Ascending aorta (tissue), 2 donors: ENCODE measurements around the gene SLC30A7. TPM values are rescaled to one million over a fixed set of nuclear protein-coding genes. Genes with fewer than 3 reads are reported as not detected.

ENCODE experiments used
- DNase-seq, 2 donors: peaks; one replicate each; pipeline ENCODE4 v3.0.0-alpha.2; 2019; ENCODE audit warnings: low spot score in 2 of 2
- H3K27ac ChIP-seq, 2 donors: fragments of 200-600 bp; sonication (generic); one replicate each; pipeline ENCODE4 v1.5.1; 2016 to 2017; ENCODE audit warnings: mild to moderate bottlenecking in 1 of 2
- H3K27me3 ChIP-seq: fragments of 200-600 bp; sonication (generic); one replicate; pipeline ENCODE4 v1.5.1; 2017
- H3K36me3 ChIP-seq, 2 donors: fragments of 200-600 bp; sonication (generic); one replicate each; pipeline ENCODE4 v1.5.1; 2016
- H3K4me1 ChIP-seq, 2 donors: fragments of 200-600 bp; sonication (generic); one replicate each; pipeline ENCODE4 v1.5.1; 2016 to 2017; ENCODE audit warnings: mild to moderate bottlenecking in 1 of 2
- H3K4me3 ChIP-seq, 2 donors: fragments of 200-600 bp; sonication (generic); one replicate each; pipeline ENCODE4 v1.5.1; 2016 to 2017; ENCODE audit warnings: mild to moderate bottlenecking in 1 of 2
- H3K9me3 ChIP-seq, 2 donors: fragments of 200-600 bp; sonication (generic); one replicate each; pipeline ENCODE4 v1.5.1; 2016
- CTCF ChIP-seq, 3 experiments: fragments of 200-600 bp in 2 of 3; fragments of 450-650 bp in 1 of 3; sonication (generic) in 2 of 3; IDR thresholded peaks; one replicate each; pipeline ENCODE4 v1.5.1; 2016 to 2019; ENCODE audit warnings: antibody characterized with exemption in 3 of 3, mild to moderate bottlenecking in 1 of 3, moderate library complexity in 1 of 3
- intact Hi-C: fragments of 100-400 bp; cut with DNase I; formaldehyde crosslinking; loops from one replicate; pipeline ENCODE4 v1.15.1; 2023
- total RNA-seq: library from RNA; depleted of rRNA; stranded (reverse); fragments of >200 nt; gene quantifications from one replicate; pipeline ENCODE4 v1.1.0, GENCODE V29; 2016

The SLC30A7 gene
- total RNA-seq, 1 donor from 2014 or later: 12.1 TPM

DNA sequence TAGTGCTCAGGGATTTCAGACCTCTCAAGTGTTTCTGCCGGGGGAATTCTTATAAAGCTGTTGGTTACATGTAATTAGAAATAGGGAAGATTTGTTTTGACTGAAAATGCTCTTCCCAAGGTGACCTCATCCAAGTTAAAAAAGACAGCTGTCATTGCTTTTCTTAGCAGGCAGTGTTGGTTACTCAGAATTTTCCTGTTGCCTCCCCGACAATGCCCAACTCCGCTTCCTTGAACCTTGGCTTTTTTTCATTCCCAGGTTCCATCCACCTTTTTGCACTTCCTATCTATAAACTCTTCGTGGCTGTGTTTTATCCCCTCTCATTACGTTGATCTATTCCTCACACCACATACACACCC, 130.5 kb downstream of the SLC30A7 start:
- intact Hi-C loops: loop anchor here (5.0 to 10.0 kb wide), 2 partner anchors 111 to 982 kb away; no protein-coding TSS in a partner anchor
- TF ChIP-seq CTCF (IDR thresholded peaks at IDR 0.05): no peak
- no peaks in the 10 kb centered on the region for H3K36me3 ChIP-seq
- no peak for DNase-seq
- no peaks in the 10 kb centered on the region for H3K27me3 ChIP-seq
- H3K27ac ChIP-seq: peak overlapping the region in 1 of 2 donors; percentile 80
- peaks cover 0 to 11% of the 10 kb centered on the region in 2 donors for H3K4me1 ChIP-seq
- H3K9me3 ChIP-seq: no peaks in the 10 kb centered on the region
- peak overlapping the region; percentile 76 to 82 for H3K4me3 ChIP-seq

- H3K27ac ChIP-seq: no peak overlapping the region
- no peaks in the 10 kb centered on the region for H3K36me3 ChIP-seq
- DNase-seq: no peak
- no peaks in the 10 kb centered on the region for H3K27me3 ChIP-seq
- H3K9me3 ChIP-seq: no peaks in the 10 kb centered on the region
- intact Hi-C loops: loop anchor here (5.0 to 10.0 kb wide), 2 partner anchors 110 to 982 kb away; no protein-coding TSS in a partner anchor
- TF ChIP-seq CTCF (IDR thresholded peaks at IDR 0.05): no peak
- no peak overlapping the region for H3K4me3 ChIP-seq
- peaks cover 0 to 11% of the 10 kb centered on the region in 2 donors for H3K4me1 ChIP-seq
Measured at GRCh38 chr1:101027194-101027772, 131.4 kb downstream of the SLC30A7 start.

- Histone ChIP-seq H3K27me3 (no peaks in the 10 kb centered on the region), H3K27ac (no peak overlapping the region), H3K4me1 (peaks cover 0 to 11% of the 10 kb centered on the region in 2 donors), H3K9me3 (no peaks in the 10 kb centered on the region), H3K4me3 (no peak overlapping the region), H3K36me3 (no peaks in the 10 kb centered on the region)
- intact Hi-C loops: loop anchor here (5.0 to 10.0 kb wide), 2 partner anchors 109 to 984 kb away; no protein-coding TSS in a partner anchor
- TF ChIP-seq CTCF (IDR thresholded peaks at IDR 0.05): no peak
- no peak for DNase-seq
Measured at GRCh38 chr1:101028466-101028865, 132.6 kb downstream of the SLC30A7 start.

- intact Hi-C loops: loop anchor here (5.0 to 10.0 kb wide), 2 partner anchors 108 to 984 kb away; no protein-coding TSS in a partner anchor
- H3K4me1 ChIP-seq: peaks cover 0 to 11% of the 10 kb centered on the region in 2 donors
- no peaks in the 10 kb centered on the region for H3K36me3 ChIP-seq
- H3K27me3 ChIP-seq: no peaks in the 10 kb centered on the region
- no peak overlapping the region for H3K4me3 ChIP-seq
- no peaks in the 10 kb centered on the region for H3K9me3 ChIP-seq
- no peak for DNase-seq
- H3K27ac ChIP-seq: no peak overlapping the region
- TF ChIP-seq CTCF (IDR thresholded peaks at IDR 0.05): no peak
Measured at GRCh38 chr1:101029184-101029583, 133.3 kb downstream of the SLC30A7 start.

- H3K27me3 ChIP-seq: no peaks in the 10 kb centered on the region
- DNase-seq: no peak
- intact Hi-C loops: no loop called here
- no peaks in the 10 kb centered on the region for H3K9me3 ChIP-seq
- no peak overlapping the region for H3K4me3 ChIP-seq
- TF ChIP-seq CTCF (IDR thresholded peaks at IDR 0.05): no peak
- H3K4me1 ChIP-seq: peaks cover 0 to 4% of the 10 kb centered on the region in 2 donors
- no peak overlapping the region for H3K27ac ChIP-seq
- no peaks in the 10 kb centered on the region for H3K36me3 ChIP-seq
Measured at GRCh38 chr1:101030881-101031280, 135.0 kb downstream of the SLC30A7 start.

Other genes with a start within 250 kb of the SLC30A7 start
- gene VCAM1, start 176.3 kb upstream of the SLC30A7 start, total RNA-seq: 9.8 TPM
- gene EXTL2, start 1.2 kb upstream of the SLC30A7 start, total RNA-seq: 8.4 TPM
- gene DPH5, start 129.7 kb downstream of the SLC30A7 start, total RNA-seq: 1.1 TPM